OCI-LY1 (cell line): ENCODE results near the gene PNMT.

ENCODE experiments used
- CTCF ChIP-seq: fragments of 200-600 bp; sonication (generic), shearing (Covaris generic); IDR thresholded peaks from 2 replicates; pipeline ENCODE4 v1.5.1; 2017; ENCODE audit warnings: mild to moderate bottlenecking, antibody characterized with exemption, low read length, moderate library complexity, mixed read lengths
- EZH2 ChIP-seq: fragments of 200-600 bp; sonication (generic), shearing (Covaris generic); IDR thresholded peaks from 2 replicates; pipeline ENCODE4 v1.8.0; 2017; ENCODE audit warnings: borderline replicate concordance, mixed run types, mild to moderate bottlenecking, antibody characterized with exemption, low read length, moderate library complexity, mixed read lengths

GRCh38 chr17:39709998-39710964 lies 42.0 kb downstream of the PNMT start:
- no peak for TF ChIP-seq CTCF
- no peak for TF ChIP-seq EZH2
